ENCODE measurements around the gene TEKT3. TPM values are rescaled to one million over a fixed set of nuclear protein-coding genes. Genes with fewer than 3 reads are reported as not detected.

The TEKT3 gene
- total and polyA plus RNA-seq, 11 donors = 0.06 to 1.0 (median 0.50) TPM; not detected in 3

- intact Hi-C loops (cut with DNase I) = loop anchor here in 1 of 10 donors (10.0 kb wide), 1 partner anchor 74 kb away; the partner anchor contains the start of gene TEKT3
- DNase-seq = no peak
- no peak overlapping the region for H3K4me3 ChIP-seq
- no peaks in the 10 kb centered on the region for H3K36me3 ChIP-seq
- no peak for ATAC-seq
- H3K27me3 ChIP-seq = no peaks in the 10 kb centered on the region
- H3K4me1 ChIP-seq = peaks cover 3 to 40% (median 19%) of the 10 kb centered on the region in 12 donors
- H3K9me3 ChIP-seq = no peaks in the 10 kb centered on the region
- TF ChIP-seq CTCF (IDR thresholded peaks at IDR 0.05) (no peak), POLR2A (IDR thresholded peaks at IDR 0.05) (no peak)
- 89 to 95% (median 91%) methylated on average over 9 of the region's 9 CpGs for WGBS, 4 donors
- H3K27ac ChIP-seq = peak overlapping the region in 1 of 12 donors; percentile 49
Observed at GRCh38 chr17:15270628-15271381, 70.6 kb downstream of the TEKT3 start.

GRCh38 chr17:15269780-15270089 is 71.7 kb downstream of the TEKT3 start:
- TF ChIP-seq CTCF (IDR thresholded peaks at IDR 0.05) (no peak), POLR2A (IDR thresholded peaks at IDR 0.05) (no peak)
- H3K4me1 ChIP-seq = peaks cover 3 to 44% (median 22%) of the 10 kb centered on the region in 12 donors
- H3K27ac ChIP-seq = peak overlapping the region in 9 of 12 donors; percentile 15 to 64 (median 27)
- H3K4me3 ChIP-seq = no peak overlapping the region
- H3K9me3 ChIP-seq = no peaks in the 10 kb centered on the region
- intact Hi-C loops (cut with DNase I) = loop anchor here in 4 of 10 donors (5.0 to 10.0 kb wide), 3 partner anchors 53 to 165 kb away; partner anchors contain the start of gene TEKT3 (in 3 of the 4)
- 37 to 55% (median 48%) methylated on average over 5 of the region's 5 CpGs for WGBS, 4 donors
- H3K36me3 ChIP-seq = no peaks in the 10 kb centered on the region
- ATAC-seq = peak in 3 of 4 donors; percentile 51 to 61 (median 51)
- H3K27me3 ChIP-seq = peaks cover 0 to 1% (median 0%) of the 10 kb centered on the region in 9 donors
- DNase-seq = no peak

- Histone ChIP-seq H3K4me3 (no peak overlapping the region), H3K27me3 (peaks cover 0 to 6% (median 0%) of the 10 kb centered on the region in 9 donors), H3K27ac (peak overlapping the region in 9 of 12 donors; percentile 15 to 64 (median 27)), H3K36me3 (no peaks in the 10 kb centered on the region), H3K9me3 (no peaks in the 10 kb centered on the region), H3K4me1 (peaks cover 3 to 44% (median 22%) of the 10 kb centered on the region in 12 donors)
- intact Hi-C loops (cut with DNase I) = loop anchor here in 3 of 10 donors (5.0 to 10.0 kb wide), 3 partner anchors 53 to 166 kb away; partner anchors contain the start of gene TEKT3 (in 2 of the 3)
- TF ChIP-seq CTCF (IDR thresholded peaks at IDR 0.05) (no peak), POLR2A (IDR thresholded peaks at IDR 0.05) (no peak)
- DNase-seq (no peak), ATAC-seq (no peak)
- WGBS, 4 donors = 44 to 55% (median 49%) methylated on average over 7 of the region's 7 CpGs
Observed at GRCh38 chr17:15269087-15269779, 72.2 kb downstream of the TEKT3 start.

GRCh38 chr17:15268461-15268860 is 72.9 kb downstream of the TEKT3 start:
- H3K4me3 ChIP-seq = no peak overlapping the region
- peak in 4 of 5 donors; percentile 44 to 58 (median 51) for DNase-seq
- no peaks in the 10 kb centered on the region for H3K36me3 ChIP-seq
- peak overlapping the region in 7 of 12 donors; percentile 1 to 64 (median 20) for H3K27ac ChIP-seq
- intact Hi-C loops (cut with DNase I) = loop anchor here in 3 of 10 donors (5.0 to 10.0 kb wide), 3 partner anchors 54 to 166 kb away; partner anchors contain the start of gene TEKT3 (in 2 of the 3)
- H3K4me1 ChIP-seq = peaks cover 3 to 49% (median 24%) of the 10 kb centered on the region in 12 donors
- peaks cover 0 to 14% (median 0%) of the 10 kb centered on the region in 9 donors for H3K27me3 ChIP-seq
- no peaks in the 10 kb centered on the region for H3K9me3 ChIP-seq
- no peak for TF ChIP-seq CTCF (IDR thresholded peaks at IDR 0.05)
- TF ChIP-seq POLR2A (IDR thresholded peaks at IDR 0.05) = no peak
- ATAC-seq = peak in 2 of 4 donors; percentile 40 to 61
- WGBS, 4 donors = 18 to 61% (median 43%) methylated on average over 1 of the region's 1 CpG

Measured in heart left ventricle (tissue), 16 donors.